K562 (cell line): Measurements from ENCODE around the gene EDARADD. TPM values are rescaled to one million over a fixed set of nuclear protein-coding genes. Genes with fewer than 3 reads are reported as not detected.
A peak's percentile ranks its signal among the peaks of the same experiment; 100 is the strongest.

Experiments
- ATAC-seq: fragments of 200-7000 bp; cut with Tn5 transposase; 3 replicates; pipeline ENCODE4 v1.9.1; 2020; ENCODE audit warnings: moderate library complexity
- BruUV-seq: library from RNA; stranded (reverse); fragments of 400-500 nt; replicated peaks from 2 replicates; lab custom pipeline; 2021; lab: Mats Ljungman, UMichigan
- CTCF ChIA-PET: fragments of 300-600 bp; formaldehyde crosslinking; extraction: SDS; loops from one replicate; lab custom pipeline; 2021; ENCODE audit warnings: low intra/inter-chr PET ratio; lab: Yijun Ruan, JAX
- POLR2A ChIA-PET: fragments of 300-600, 350-650 bp; sonication (Branson Sonifier 250); formaldehyde crosslinking; extraction: SDS; loops from one replicate; lab custom pipeline; 2021; ENCODE audit warnings: antibody characterized with exemption, inconsistent platforms; lab: Yijun Ruan, JAX
- DNase-seq, 4 experiments: peaks; one replicate each; pipeline versions ENCODE4 v3.0.0 to v3.0.0-alpha.2; 2011 to 2018; ENCODE audit warnings: low spot score in 3 of 4, mixed read lengths in 3 of 4; ENCODE audit errors: extremely low read depth in 1 of 4
- FAIRE-seq: peaks from 2 replicates; lab custom pipeline; 2011; peaks lifted over from hg19 to GRCh38; lab: Jason Lieb, UNC
- H2AFZ ChIP-seq: 2 replicates; pipeline ENCODE4 v1.6.0; 2011; ENCODE audit warnings: low read depth, low read length, control low read depth, inconsistent platforms
- H3K27ac ChIP-seq: fragments of 200-600 bp; 3 replicates; pipeline ENCODE4 v1.8.0; 2011; ENCODE audit warnings: low read depth, mild to moderate bottlenecking, control low read depth, inconsistent platforms, low read length, moderate library complexity, mixed read lengths; ENCODE audit errors: extremely low read depth
- H3K27me3 ChIP-seq, 2 experiments: fragments of 300-600 bp in 1 of 2; 2 replicates in 1 of 2; 3 replicates in 1 of 2; pipeline versions ENCODE4 v1.6.0 to v1.8.0; 2011; ENCODE audit warnings: inconsistent platforms in 2 of 2, low read length in 2 of 2, mild to moderate bottlenecking in 1 of 2, mixed read lengths in 1 of 2, moderate library complexity in 1 of 2; ENCODE audit not compliant: control insufficient read depth in 2 of 2, insufficient read depth in 2 of 2
- H3K36me3 ChIP-seq: fragments of 300-600 bp; 3 replicates; pipeline ENCODE4 v1.8.0; 2011; ENCODE audit warnings: mild to moderate bottlenecking, low read length, inconsistent platforms; ENCODE audit not compliant: control insufficient read depth, insufficient read depth
- H3K4me1 ChIP-seq, 2 experiments: fragments of 200-600 bp in 1 of 2; replicated peaks in 1 of 2; 2 replicates in 1 of 2; 3 replicates in 1 of 2; pipeline versions ENCODE4 v1.5.1 to v1.8.0; 2011; ENCODE audit warnings: inconsistent platforms in 2 of 2, low read length in 2 of 2, mild to moderate bottlenecking in 1 of 2, mixed read lengths in 1 of 2, moderate library complexity in 1 of 2; ENCODE audit not compliant: control insufficient read depth in 2 of 2, insufficient read depth in 2 of 2
- H3K4me2 ChIP-seq: 2 replicates; pipeline ENCODE4 v1.6.1; 2011; ENCODE audit warnings: low read length, control low read depth, inconsistent platforms, mixed read lengths; ENCODE audit not compliant: insufficient read depth
- H3K4me3 ChIP-seq: fragments of 200-600 bp; sonication (generic), shearing (Covaris generic); 2 replicates; pipeline ENCODE4 v1.5.1; 2016; ENCODE audit warnings: control low read depth, inconsistent platforms
- H3K79me2 ChIP-seq: fragments of 200-600 bp; 3 replicates; pipeline ENCODE4 v1.8.0; 2011; ENCODE audit warnings: low read length, inconsistent platforms; ENCODE audit not compliant: control insufficient read depth, insufficient read depth
- H3K9ac ChIP-seq, 2 experiments: 2 replicates each; pipeline versions ENCODE4 v1.6.0 to v1.6.1; 2011; ENCODE audit warnings: low read depth in 2 of 2, low read length in 2 of 2, control low read depth in 1 of 2, inconsistent platforms in 1 of 2, mild to moderate bottlenecking in 1 of 2, mixed read lengths in 1 of 2; ENCODE audit not compliant: insufficient read depth in 1 of 2
- H3K9me1 ChIP-seq: one replicate; pipeline ENCODE4 v1.6.0; 2011; ENCODE audit warnings: inconsistent platforms, mild to moderate bottlenecking, low read length, moderate library complexity; ENCODE audit not compliant: control insufficient read depth, insufficient read depth
- H3K9me3 ChIP-seq: replicated peaks from 2 replicates; pipeline ENCODE4 v1.5.1; 2011; ENCODE audit warnings: low read depth, low read length, inconsistent platforms; ENCODE audit not compliant: control insufficient read depth, insufficient read depth
- H4K20me1 ChIP-seq: replicated peaks from 2 replicates; pipeline ENCODE4 v1.6.1; 2011; ENCODE audit warnings: low read length, inconsistent platforms, mixed read lengths; ENCODE audit not compliant: control insufficient read depth, insufficient read depth
- BRCA1 ChIP-seq, 2 experiments: fragments of 450-650 bp in 1 of 2; sonication (generic) in 1 of 2; formaldehyde crosslinking in 1 of 2; IDR thresholded peaks; 2 replicates each; pipeline versions ENCODE4 v1.5.0 to v1.6.1; 2017 to 2020; ENCODE audit warnings: mild to moderate bottlenecking in 1 of 2, missing genetic modification reagents in 1 of 2
- C11orf30 ChIP-seq: fragments of 450-650 bp; IDR thresholded peaks from 2 replicates; pipeline ENCODE4 v1.6.1; 2016; ENCODE audit warnings: low read depth, mild to moderate bottlenecking
- COPS2 ChIP-seq: fragments of 450-650 bp; conservative IDR thresholded peaks from 2 replicates; pipeline ENCODE4 v1.6.1; 2016; ENCODE audit warnings: mild to moderate bottlenecking, moderate library complexity
- E2F6 ChIP-seq, 2 experiments: IDR thresholded peaks; 2 replicates each; pipeline ENCODE4 v1.6.1; 2011; ENCODE audit warnings: borderline replicate concordance in 1 of 2, control low read depth in 1 of 2, low read depth in 1 of 2, low read length in 1 of 2, mild to moderate bottlenecking in 1 of 2, mixed read lengths in 1 of 2, moderate library complexity in 1 of 2; ENCODE audit not compliant: insufficient read depth in 1 of 2, insufficient read length in 1 of 2, poor library complexity in 1 of 2, severe bottlenecking in 1 of 2; ENCODE audit errors: extremely low read depth in 1 of 2
- MAFF ChIP-seq: IDR thresholded peaks from 2 replicates; pipeline ENCODE4 v1.6.1; 2012; ENCODE audit warnings: low read length, improper control_type of control experiment
- MAFG ChIP-seq: fragments of 450-650 bp; conservative IDR thresholded peaks from 2 replicates; pipeline ENCODE4 v1.6.1; 2016; ENCODE audit warnings: missing genetic modification characterization, missing compliant biosample characterization
- MAZ ChIP-seq, 2 experiments: fragments of 450-650 bp in 1 of 2; sonication (generic) in 1 of 2; formaldehyde crosslinking; IDR thresholded peaks in 1 of 2; conservative IDR thresholded peaks in 1 of 2; 2 replicates each; pipeline versions ENCODE4 v1.4.0 to v1.5.0; 2020; ENCODE audit warnings: mild to moderate bottlenecking in 1 of 2, missing genetic modification reagents in 1 of 2
- NBN ChIP-seq: fragments of 450-650 bp; IDR thresholded peaks from 2 replicates; pipeline ENCODE4 v1.6.1; 2016; ENCODE audit warnings: low read depth, mild to moderate bottlenecking
- NCOA6 ChIP-seq: fragments of 450-650 bp; IDR thresholded peaks from 2 replicates; pipeline ENCODE4 v1.6.1; 2017; ENCODE audit warnings: mild to moderate bottlenecking
- NRF1 ChIP-seq, 2 experiments: fragments of 450-650 bp; IDR thresholded peaks in 1 of 2; conservative IDR thresholded peaks in 1 of 2; 2 replicates each; pipeline ENCODE4 v1.6.1; 2014; ENCODE audit warnings: mild to moderate bottlenecking in 2 of 2
- RAD51 ChIP-seq: fragments of 450-650 bp; IDR thresholded peaks from 2 replicates; pipeline ENCODE4 v1.7.1; 2016; ENCODE audit warnings: low read depth, mild to moderate bottlenecking, borderline replicate concordance
- RNF2 ChIP-seq: sonication (generic); IDR thresholded peaks from 2 replicates; pipeline ENCODE4 v1.6.1; 2016
- SETDB1 ChIP-seq: IDR thresholded peaks from one replicate; pipeline ENCODE4 v1.6.1; 2012; ENCODE audit warnings: low read length, control low read depth, inconsistent platforms
- SMC3 ChIP-seq: conservative IDR thresholded peaks from 2 replicates; pipeline ENCODE4 v1.6.1; 2011; ENCODE audit warnings: low read depth, low read length, improper control_type of control experiment; ENCODE audit not compliant: insufficient read depth
- TCFL5 ChIP-seq: fragments of 250-450 bp; sonication (Bioruptor Pico); conservative IDR thresholded peaks from 2 replicates; pipeline ENCODE4 v1.6.1; 2021; ENCODE audit warnings: mild to moderate bottlenecking, moderate library complexity, matching md5 sums
- ZNF224 ChIP-seq: sonication (generic); formaldehyde crosslinking; IDR thresholded peaks from 2 replicates; pipeline ENCODE4 v1.8.0; 2022; ENCODE audit warnings: mild to moderate bottlenecking, missing genetic modification reagents
- ZNF316 ChIP-seq: fragments of 450-650 bp; IDR thresholded peaks from 2 replicates; pipeline ENCODE4 v1.6.1; 2016
- WGBS: fragments of 100-300 bp; shearing (Covaris generic); methylation state at CpG from one replicate; pipeline ENCODE4 v1.1.6; 2016; ENCODE audit warnings: low coverage, mixed read lengths; ENCODE audit not compliant: insufficient coverage; ENCODE audit errors: missing lambda C conversion rate; 5-methylcytosine and 5-hydroxymethylcytosine counted together
- in situ Hi-C: fragments of 300-500 bp; cut with MboI; formaldehyde crosslinking; loops from 4 replicates; pipeline ENCODE4 v1.15.0; 2018; ENCODE audit warnings: inconsistent platforms, mixed read lengths
- intact Hi-C: fragments of 100-400 bp; cut with micrococcal nuclease; formaldehyde crosslinking; loops from 2 replicates; pipeline ENCODE4 v1.14.2; 2022
- polyA plus RNA-seq, 8 experiments: library from polyadenylated mRNA; depleted of rRNA in 4 of 8; stranded (reverse) in 5 of 8; unstranded in 3 of 8; fragments of >200 nt; fragmentation: Nextera tagmentation in 2 of 8; fragmentation: Illumina TruSeq in 1 of 8; extraction: Ambion mirVana in 2 of 8; extraction: Trizol in 1 of 8; gene quantifications; 2 replicates each; pipeline versions ENCODE4 v1.2.1 to v1.2.3, GENCODE V29; 2011 to 2014; ENCODE audit warnings: inconsistent platforms in 1 of 8, missing spikeins in 1 of 8
- total RNA-seq, 7 experiments: library from RNA; depleted of rRNA in 6 of 7; stranded (reverse); fragments of >200 nt in 6 of 7; fragmentation: Illumina TruSeq in 2 of 7; extraction: Trizol in 2 of 7; gene quantifications; 2 replicates each; pipeline versions ENCODE4 v1.2.1 to v1.2.3, GENCODE V29; 2011 to 2021; ENCODE audit warnings: low replicate concordance in 1 of 7

Gene EDARADD
- total and polyA plus RNA-seq, 9 of the 15 experiments (the other 6 are each of a cell fraction or from before 2014, with no cell fraction given): 0.46 to 32.4 (median 20.6) TPM

GRCh38 chr1:236440373-236440772, 46.3 kb downstream of the EDARADD start:
- ATAC-seq (no peak), DNase-seq (no peak), FAIRE-seq (no peak)
- POLR2A ChIA-PET: interaction anchor here (1.0 to 1.4 kb wide), 2 partner anchors 11 to 14 kb away, joined by 3 to 4 read pairs; no protein-coding TSS in a partner anchor
- CTCF ChIA-PET: no interaction called here
- Histone ChIP-seq H4K20me1 (no peaks in the 10 kb centered on the region), H3K27ac (no peak overlapping the region), H3K27me3 (no peaks in the 10 kb centered on the region), H3K9me1 (no peaks in the 10 kb centered on the region), H3K4me1 (no peaks in the 10 kb centered on the region), H3K9me3 (no peaks in the 10 kb centered on the region), H3K4me3 (no peak overlapping the region), H3K9ac (no peak overlapping the region), H3K79me2 (no peaks in the 10 kb centered on the region), H3K4me2 (no peak overlapping the region), H2AFZ (no peak overlapping the region), H3K36me3 (peaks cover 14% of the 10 kb centered on the region; the same call in 2 of the 3 replicates)
- BruUV-seq: no TSS peak
- in situ Hi-C loops (no loop called here), intact Hi-C loops (no loop called here)
- WGBS: 43% methylated on average over 2 of the region's 2 CpGs
- TF ChIP-seq C11orf30 (peak; percentile 55; the same call in 1 of the 2 replicates), NCOA6 (no peak), MAFF (peak; percentile 33; the same call in 1 of the 2 replicates), ZNF316 (peak; percentile 84), NBN (no peak), RNF2 (no peak), MAFG (peak; percentile 39; the same call in 1 of the 2 replicates)

GRCh38 chr1:236450779-236451178, 56.7 kb downstream of the EDARADD start:
- intact Hi-C loops: no loop called here
- no peak for FAIRE-seq
- TF ChIP-seq RAD51 (no peak), SMC3 (no peak), NRF1 (conservative IDR thresholded peaks at IDR 0.05 in 1 of 2, IDR thresholded peaks at IDR 0.05 in 1 of 2) (no peak), COPS2 (no peak), ZNF224 (no peak), TCFL5 (CRISPR knock-in tag) (no peak), SETDB1 (no peak), MAZ (CRISPR knock-in tag; conservative IDR thresholded peaks at IDR 0.05 in 1 of 2, IDR thresholded peaks at IDR 0.05 in 1 of 2) (no peak), E2F6 (IDR thresholded peaks at IDR 0.05; ENCODE audit: borderline replicate concordance in 1 of 2, extremely low read depth in 1 of 2, insufficient read depth in 1 of 2, insufficient read length in 1 of 2, low read depth in 1 of 2, low read length in 1 of 2, poor library complexity in 1 of 2, severe bottlenecking in 1 of 2) (no peak), BRCA1 (IDR thresholded peaks at IDR 0.05) (no peak), BRCA1 (CRISPR knock-in tag; IDR thresholded peaks at IDR 0.05) (no peak)

More at GRCh38 chr1:236450779-236451178, 56.7 kb downstream of the EDARADD start:
- H3K9me1 ChIP-seq: no peaks in the 10 kb centered on the region
- H3K36me3 ChIP-seq: peaks cover 13% of the 10 kb centered on the region; the same call in 1 of the 3 replicates
- no peaks in the 10 kb centered on the region for H3K9me3 ChIP-seq
- in situ Hi-C loops: no loop called here
- no peaks in the 10 kb centered on the region; a peak in 2 of 5 replicates for H3K4me1 ChIP-seq
- CTCF ChIA-PET: no interaction called here
- no peak overlapping the region for H2AFZ ChIP-seq
- no peak for DNase-seq
- POLR2A ChIA-PET: interaction anchor here (1.3 to 2.1 kb wide), 2 partner anchors 11 to 19 kb away, joined by 4 to 13 read pairs; no protein-coding TSS in a partner anchor
- no TSS peak for BruUV-seq
- no peak overlapping the region for H3K4me2 ChIP-seq
- H4K20me1 ChIP-seq: no peaks in the 10 kb centered on the region; the same call in 1 of the 2 replicates
- no peak overlapping the region for H3K9ac ChIP-seq
- H3K4me3 ChIP-seq: no peak overlapping the region
- 75% methylated on average over 5 of the region's 5 CpGs for WGBS
- no peak overlapping the region for H3K27ac ChIP-seq
- ATAC-seq: no peak
- no peaks in the 10 kb centered on the region for H3K79me2 ChIP-seq
- H3K27me3 ChIP-seq: no peaks in the 10 kb centered on the region
